SK-N-MC (cell line): ENCODE measurements around the gene KCNJ11.

Experiments
- EZH2 ChIP-seq: fragments of 200-600 bp; sonication (generic); IDR thresholded peaks from one replicate; pipeline ENCODE4 v1.6.1; 2017; ENCODE audit warnings: antibody characterized with exemption
- FOXP2 ChIP-seq: optimal IDR thresholded peaks from 2 replicates; pipeline ENCODE3; 2011; ENCODE audit warnings: mild to moderate bottlenecking, moderate library complexity; ENCODE audit not compliant: insufficient read depth; ENCODE audit errors: extremely low read length, control extremely low read depth
- POLR2AphosphoS5 ChIP-seq: IDR thresholded peaks from 2 replicates; pipeline ENCODE4 v1.6.1; 2012; ENCODE audit warnings: mild to moderate bottlenecking, low read depth, low read length, borderline replicate concordance

- TF ChIP-seq POLR2AphosphoS5 (no peak), EZH2 (no peak), FOXP2 (no peak)
These were observed 12.0 kb downstream of the KCNJ11 start for GRCh38 chr11:17376493-17376892.
